ENCODE results near the gene RAB9A.
"Not testable (repeated sequence)": the region's sequence is repeated elsewhere in the genome, so short reads cannot be mapped to it uniquely, and the experiment has no call there.

Gene RAB9A

GRCh38 chrX:13700380-13700779 is 11.5 kb downstream of the RAB9A start:
- DNase-seq (ENCODE audit: low read depth in 2 of 2): no peak

DNA sequence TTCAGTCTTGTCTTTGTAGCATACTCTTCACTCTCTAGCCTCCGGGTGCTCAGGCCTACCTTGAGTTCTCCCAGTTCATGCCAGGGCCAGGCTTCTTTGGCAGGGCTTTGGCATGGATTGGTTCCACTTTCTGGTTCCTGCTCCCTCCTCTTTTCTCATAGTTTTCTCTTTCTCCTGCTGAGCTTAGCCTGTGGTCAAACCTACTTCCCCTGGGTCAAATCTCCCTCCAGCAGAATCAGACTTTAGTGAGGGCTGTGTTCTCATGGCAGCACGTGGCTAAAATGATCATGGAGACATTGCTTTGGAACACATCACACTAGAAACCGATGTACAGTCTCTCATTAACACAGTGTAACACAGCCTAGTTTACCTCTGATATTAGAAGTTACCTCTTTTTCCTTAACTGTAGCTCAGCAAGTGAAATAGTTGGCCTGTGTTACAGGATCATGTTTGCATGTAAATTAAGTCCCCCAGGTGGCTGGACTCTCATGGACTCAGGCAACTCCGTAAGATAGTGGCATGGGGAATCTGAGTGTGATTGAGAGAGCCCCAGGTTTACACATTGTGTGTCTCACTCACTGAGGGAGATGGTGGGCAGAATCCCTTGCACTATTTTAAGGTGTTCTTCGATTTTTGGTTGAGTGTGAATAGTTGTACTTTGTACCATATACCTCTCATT is 13.3 kb downstream of the RAB9A start:
- no peak for DNase-seq (ENCODE audit: low read depth in 2 of 2)

- DNase-seq (ENCODE audit: low read depth in 2 of 2): no peak
Measured at GRCh38 chrX:13703135-13703534, 14.2 kb downstream of the RAB9A start.

DNA sequence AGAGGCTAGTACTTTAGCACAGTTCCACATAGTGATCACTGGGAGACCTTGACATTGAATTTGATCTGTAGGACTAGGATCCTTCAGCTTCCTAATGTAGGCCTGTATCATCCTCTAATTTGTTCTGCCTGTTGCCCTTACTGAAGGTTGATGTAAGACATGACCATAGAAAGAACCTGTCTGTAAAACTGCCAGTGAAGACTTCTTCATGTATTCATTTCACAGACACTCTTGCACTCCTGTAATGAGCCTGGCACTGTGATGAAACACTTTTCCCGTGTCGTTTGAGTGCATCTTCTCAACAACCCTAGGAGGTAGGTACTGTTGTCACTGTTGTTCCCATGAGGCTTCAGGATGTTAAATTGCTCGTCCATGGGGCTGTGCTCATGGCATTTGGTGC is 14.7 kb downstream of the RAB9A start:
- no peak for DNase-seq (ENCODE audit: low read depth in 2 of 2)

GRCh38 chrX:13711141-13711540 is 22.2 kb downstream of the RAB9A start:
- DNase-seq (ENCODE audit: low read depth in 2 of 2): no peak

DNA sequence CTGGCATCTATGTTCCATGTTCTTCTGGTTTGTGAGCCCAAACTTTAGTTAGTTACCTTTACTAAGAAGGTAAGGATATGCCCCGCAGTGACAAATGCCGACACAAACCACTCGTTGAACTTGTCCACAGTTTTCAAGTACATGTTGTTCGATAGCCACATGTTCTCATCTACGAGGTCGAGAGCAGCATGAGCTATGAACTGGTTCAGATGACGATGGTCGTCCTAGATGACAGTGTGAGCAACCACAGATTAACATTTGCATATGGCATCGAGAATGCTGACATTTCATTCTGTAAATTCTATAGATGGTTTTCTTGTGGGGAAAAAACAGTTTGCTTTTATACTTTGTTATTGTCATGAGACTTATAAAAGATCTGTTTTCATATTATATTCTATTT is 27.5 kb downstream of the RAB9A start:
- no peak for DNase-seq (ENCODE audit: low read depth in 2 of 2)

- DNase-seq (ENCODE audit: low read depth in 2 of 2): no peak
Measured at GRCh38 chrX:13716905-13717304, 28.0 kb downstream of the RAB9A start.

- DNase-seq (ENCODE audit: low read depth in 2 of 2): no peak
Measured at GRCh38 chrX:13717700-13718472, 29.0 kb downstream of the RAB9A start.

GRCh38 chrX:13719192-13719856 is 30.4 kb downstream of the RAB9A start:
- DNase-seq (ENCODE audit: low read depth in 2 of 2): no peak

DNA sequence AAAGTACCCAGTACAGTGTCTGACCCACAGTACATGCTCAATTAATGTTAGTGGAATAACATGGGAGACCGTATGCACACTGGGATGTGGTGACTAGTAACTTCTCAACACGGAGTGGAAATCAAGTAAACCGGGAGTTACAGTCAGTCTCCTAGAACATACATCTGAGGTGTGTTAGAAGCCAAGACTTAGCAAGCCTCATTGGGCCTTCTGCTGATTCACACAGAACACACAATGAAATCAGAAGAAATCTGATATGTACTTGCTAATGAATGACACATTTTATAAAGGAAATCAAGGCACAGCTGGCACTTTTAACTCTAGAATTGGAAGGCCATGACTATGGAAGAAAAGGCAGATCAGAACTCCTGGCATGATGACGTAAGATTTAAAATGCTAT is 32.4 kb downstream of the RAB9A start:
- DNase-seq (ENCODE audit: low read depth in 2 of 2): no peak

DNA sequence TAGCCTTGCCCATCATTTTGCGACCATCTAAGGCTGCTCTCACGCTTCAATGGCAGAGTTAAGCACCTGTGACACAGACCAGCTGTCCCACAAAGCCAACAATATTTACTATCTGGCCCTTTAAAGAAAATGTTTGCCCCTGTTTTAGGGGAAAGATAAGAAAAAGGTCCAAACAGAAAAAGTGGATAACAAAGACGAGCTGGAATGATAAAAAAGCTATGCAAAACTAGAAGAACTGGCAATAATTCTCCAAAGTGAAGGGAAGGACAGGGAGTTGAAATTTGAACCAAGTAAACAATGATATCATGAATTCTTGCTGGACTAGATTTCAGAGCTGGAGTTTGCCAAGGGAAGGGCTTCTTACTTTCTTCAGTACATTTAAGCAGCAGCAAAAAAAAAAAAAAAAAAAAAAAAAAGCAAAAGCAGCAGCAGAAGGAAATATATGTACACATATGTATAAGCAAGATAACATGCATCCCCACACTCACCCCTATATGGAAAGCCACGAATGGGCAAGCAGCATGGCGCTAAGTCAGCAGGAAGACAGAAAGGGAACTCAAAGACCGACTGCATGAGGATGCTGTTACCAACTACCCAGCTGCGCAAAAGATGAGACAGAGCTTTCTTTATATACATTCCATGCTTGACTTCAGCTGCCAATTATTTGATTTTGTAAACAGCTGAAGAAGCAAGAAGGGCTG is 33.0 kb downstream of the RAB9A start:
- no peak for DNase-seq (ENCODE audit: low read depth in 2 of 2)

- DNase-seq (ENCODE audit: low read depth in 2 of 2): peak in 1 of 2 donors; percentile 13
Measured at GRCh38 chrX:13724878-13725277, 36.0 kb downstream of the RAB9A start.

DNA sequence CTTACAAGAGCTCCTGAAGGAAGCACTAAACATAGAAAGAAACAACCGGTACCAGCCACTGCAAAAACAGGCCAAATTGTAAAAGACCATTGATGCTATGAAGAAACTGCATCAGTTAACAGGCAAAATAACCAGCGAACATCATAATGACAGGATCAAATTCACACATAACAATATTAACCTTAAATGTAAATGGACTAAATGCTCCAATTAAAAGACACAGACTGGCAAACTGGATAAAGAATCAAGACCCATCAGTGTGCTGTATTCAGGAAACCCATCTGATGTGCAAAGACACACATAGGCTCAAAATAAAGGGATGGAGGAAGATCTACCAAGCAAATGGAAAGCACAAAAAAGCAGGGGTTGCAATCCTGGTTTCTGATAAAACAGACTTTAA is 37.7 kb downstream of the RAB9A start:
- DNase-seq (ENCODE audit: low read depth in 2 of 2): not testable (repeated sequence)

GRCh38 chrX:13730523-13730922 is 41.6 kb downstream of the RAB9A start:
- not testable (repeated sequence) for DNase-seq (ENCODE audit: low read depth in 2 of 2)

DNA sequence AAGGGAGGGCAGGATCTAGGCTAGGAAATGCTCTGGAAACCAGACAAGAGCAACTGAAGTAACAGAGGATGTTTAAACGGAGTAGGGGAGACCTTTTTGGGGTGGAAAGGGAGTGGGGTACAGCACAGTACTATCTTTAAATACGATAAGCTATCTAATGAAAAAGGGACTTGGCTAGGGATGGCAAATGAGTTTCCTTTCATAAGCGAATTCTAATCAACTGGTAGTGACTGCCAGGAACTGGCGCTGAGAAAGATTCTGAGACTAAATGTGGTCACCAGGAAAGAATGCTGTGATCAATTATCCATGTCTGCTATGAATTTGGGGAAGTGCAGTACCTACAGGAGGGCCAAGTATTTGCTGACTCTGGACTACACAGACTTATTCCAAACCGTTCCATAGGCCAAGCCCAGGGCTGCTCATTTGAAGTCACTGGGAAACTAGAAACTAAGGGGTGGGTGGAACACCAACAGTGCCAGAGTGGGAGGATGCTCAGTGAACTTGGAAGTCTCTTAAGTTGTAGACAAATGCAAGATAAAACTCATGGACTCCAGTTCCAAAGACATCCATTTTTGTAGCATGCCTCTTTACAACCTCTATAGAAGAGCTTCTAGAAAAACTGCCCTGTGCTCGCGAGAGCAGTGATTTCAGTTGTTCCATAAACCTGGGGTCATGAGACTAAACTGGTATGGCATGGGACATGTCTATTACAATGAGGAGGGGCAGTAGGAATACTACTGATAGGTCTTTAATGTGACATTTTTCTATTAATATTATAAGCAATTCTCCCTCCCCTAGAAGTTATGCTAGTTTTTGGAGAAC is 43.5 kb downstream of the RAB9A start:
- no peak for DNase-seq (ENCODE audit: low read depth in 2 of 2)

DNA sequence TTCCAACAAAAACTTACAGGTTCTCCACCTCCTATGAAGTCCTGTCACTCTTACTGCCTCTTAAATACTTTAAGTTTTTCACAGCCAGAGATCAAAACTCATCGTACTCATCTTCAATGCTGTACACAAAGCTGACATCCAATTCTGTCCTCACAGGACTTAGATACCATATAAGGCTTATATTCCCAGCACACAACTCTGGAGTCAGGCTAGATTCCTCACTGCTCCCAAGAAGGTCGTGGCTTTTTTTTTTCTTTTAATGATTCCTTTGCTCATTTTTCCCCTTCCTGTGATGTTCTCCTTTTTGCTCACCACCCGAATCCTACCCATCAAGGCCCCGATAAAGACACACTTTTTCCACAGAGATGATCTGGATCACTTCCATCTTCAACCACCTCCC is 44.6 kb downstream of the RAB9A start:
- no peak for DNase-seq (ENCODE audit: low read depth in 2 of 2)

DNA sequence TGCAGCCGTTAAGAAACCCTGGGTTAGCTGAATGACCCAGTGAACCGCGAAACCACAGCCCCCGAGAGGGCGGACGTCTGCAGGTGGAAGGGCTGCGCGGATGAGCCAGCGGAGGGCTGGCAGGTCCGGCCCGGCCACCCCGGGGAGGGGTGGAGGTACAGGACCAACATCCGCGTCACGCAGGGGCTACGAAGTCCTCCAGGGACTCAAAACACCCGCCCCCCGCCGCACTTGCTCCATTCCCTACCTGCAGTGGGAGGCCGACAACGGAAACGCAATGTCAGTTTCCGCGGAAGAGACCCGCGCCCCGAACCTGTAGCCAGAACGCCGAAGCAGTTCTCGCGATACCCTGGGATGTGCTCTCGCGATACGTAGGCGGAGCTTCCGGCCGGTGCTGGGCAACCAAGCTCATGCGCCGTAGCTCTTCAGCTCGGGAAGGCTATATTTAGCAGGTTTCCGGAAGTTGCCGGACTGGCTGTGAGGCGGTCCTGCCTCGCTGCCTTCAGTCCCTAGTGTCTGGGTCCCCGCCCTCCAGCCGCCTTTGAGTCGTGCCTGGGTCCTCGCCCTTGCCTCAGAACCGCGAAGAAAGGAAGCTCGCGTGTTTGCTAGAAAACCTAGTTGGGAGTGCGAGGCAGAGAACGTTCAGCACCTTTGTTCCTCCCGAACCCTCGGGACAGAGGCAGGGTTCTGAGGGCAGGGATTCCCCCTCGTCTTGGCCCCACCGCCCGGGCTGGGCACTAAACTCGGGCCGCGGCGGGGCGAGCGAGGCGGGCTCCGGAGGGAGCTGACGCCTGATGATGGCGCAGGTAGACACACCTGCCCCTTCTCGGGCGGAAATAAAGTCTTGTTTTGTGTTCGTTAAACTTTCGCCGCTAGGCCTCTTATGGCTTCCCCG is 45.6 kb downstream of the RAB9A start, which contains the start of the genes OFD1 and TRAPPC2:
OFD1 (plus strand) TSS at position 471 of the 895 bp plus-strand sequence; CDS start at position 795, 324 bp downstream.
TRAPPC2 (minus strand) TSS at position 343 of the 895 bp plus-strand sequence. CDS start 14,657 bp downstream, outside the sequence.
- DNase-seq (ENCODE audit: low read depth in 2 of 2): peak; percentile 81 to 86

DNA sequence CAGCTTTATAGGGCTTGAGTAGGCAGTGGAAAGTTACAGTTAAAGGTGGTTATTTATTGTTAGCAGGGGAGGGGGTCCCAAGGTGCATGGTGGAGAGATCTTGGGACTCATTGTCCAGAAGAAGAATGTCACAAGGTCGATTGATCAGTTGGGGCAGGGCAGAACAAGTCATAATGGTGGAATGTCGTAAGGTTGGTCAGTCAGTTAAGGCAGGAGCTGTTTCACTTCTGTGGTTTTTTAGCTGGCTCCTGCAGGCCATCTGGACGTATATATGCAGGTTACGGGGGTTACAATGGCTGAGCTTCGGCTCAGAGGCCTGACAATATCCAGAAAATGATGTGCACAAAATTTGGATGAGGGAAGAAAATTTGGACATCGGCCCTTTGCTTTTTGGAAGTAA is 52.8 kb downstream of the RAB9A start:
- no peak for DNase-seq (ENCODE audit: low read depth in 2 of 2)

DNA sequence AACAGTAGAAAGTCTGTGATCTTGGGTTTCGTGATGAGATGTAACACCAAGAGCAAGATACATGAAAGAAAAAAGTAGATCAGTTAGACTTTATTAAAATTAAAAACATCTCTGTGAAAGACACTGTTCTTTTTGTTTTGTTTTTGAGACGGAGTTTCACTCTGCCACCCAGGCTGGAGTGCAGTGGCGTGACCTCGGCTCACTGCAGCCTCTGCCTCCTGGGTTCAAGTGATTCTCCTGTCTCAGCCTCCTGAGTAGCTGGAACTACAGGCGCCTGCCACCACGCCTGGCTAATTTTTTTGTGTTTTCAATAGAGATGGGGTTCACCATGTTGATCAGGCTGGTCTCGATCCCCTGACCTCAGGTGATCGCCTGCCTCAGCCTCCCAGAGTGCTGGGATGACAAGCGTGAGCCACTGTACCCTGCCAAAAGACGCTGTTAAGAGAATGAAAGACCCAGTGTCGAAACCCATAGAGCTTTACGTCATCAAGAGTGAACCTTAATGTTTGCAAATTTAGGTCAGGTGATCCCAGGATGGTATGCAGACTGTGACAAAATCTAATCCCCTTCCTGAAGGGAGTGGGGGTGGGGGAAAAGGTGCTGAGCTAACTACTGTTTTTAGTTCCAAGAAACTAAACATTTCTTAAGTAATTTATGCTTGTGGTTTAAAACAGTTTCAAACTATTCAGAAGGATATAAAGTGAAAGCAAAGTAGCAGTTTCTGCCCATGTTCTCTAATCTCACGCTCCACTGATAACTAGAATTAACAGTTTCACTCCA is 53.7 kb downstream of the RAB9A start:
- DNase-seq (ENCODE audit: low read depth in 2 of 2): peak; percentile 4 to 38
